Omental fat pad (tissue), 4 donors: Measurements from ENCODE around the gene FNIP2. TPM values are rescaled to one million over a fixed set of nuclear protein-coding genes. Genes with fewer than 3 reads are reported as not detected.

Experiments used
- ATAC-seq: fragments of 150-250 bp; one replicate; pipeline ENCODE4 v1.9.1; 2016; ENCODE audit warnings: mild to moderate bottlenecking, moderate library complexity; ENCODE audit not compliant: low FRiP score
- DNase-seq: peaks from one replicate; pipeline ENCODE4 v3.0.0-alpha.2; 2019; ENCODE audit warnings: low spot score
- CTCF ChIP-seq, 3 donors: fragments of 450-650 bp; IDR thresholded peaks; one replicate each; pipeline ENCODE4 v1.5.1; 2016 to 2017; ENCODE audit warnings: antibody characterized with exemption in 3 of 3, mild to moderate bottlenecking in 3 of 3, moderate library complexity in 2 of 3
- total RNA-seq, 4 donors: library from RNA; depleted of rRNA; stranded (reverse); fragments of >200 nt; gene quantifications; one replicate each; pipeline ENCODE4 v1.1.0, GENCODE V29; 2016

Gene FNIP2
- total RNA-seq, 4 donors from 2014 or later: 56.4 to 125 (median 73.4) TPM

- ATAC-seq (no peak), DNase-seq (no peak)
- no peak for TF ChIP-seq CTCF (IDR thresholded peaks at IDR 0.05)
These were observed 169.6 kb downstream of the FNIP2 start for GRCh38 chr4:158938220-158939044.

- DNase-seq (no peak), ATAC-seq (no peak)
- TF ChIP-seq CTCF (IDR thresholded peaks at IDR 0.05): no peak
These were observed 171.4 kb downstream of the FNIP2 start for GRCh38 chr4:158940271-158940670.

GRCh38 chr4:158941321-158941720 lies 172.5 kb downstream of the FNIP2 start:
- no peak for ATAC-seq

GRCh38 chr4:158941895-158942294 lies 173.1 kb downstream of the FNIP2 start:
- ATAC-seq (no peak), DNase-seq (no peak)
- TF ChIP-seq CTCF (IDR thresholded peaks at IDR 0.05): no peak

More at GRCh38 chr4:158941321-158941720, 172.5 kb downstream of the FNIP2 start:
- no peak for TF ChIP-seq CTCF (IDR thresholded peaks at IDR 0.05)
- no peak for DNase-seq

GRCh38 chr4:158945529-158946108 lies 176.8 kb downstream of the FNIP2 start:
- TF ChIP-seq CTCF (IDR thresholded peaks at IDR 0.05): no peak
- DNase-seq: no peak
- no peak for ATAC-seq

- DNase-seq (no peak), ATAC-seq (no peak)
- TF ChIP-seq CTCF (IDR thresholded peaks at IDR 0.05): no peak
These were observed 178.0 kb downstream of the FNIP2 start for GRCh38 chr4:158946825-158947224.

- TF ChIP-seq CTCF (IDR thresholded peaks at IDR 0.05): no peak
- ATAC-seq (no peak), DNase-seq (no peak)
These were observed 179.2 kb downstream of the FNIP2 start for GRCh38 chr4:158948071-158948470.
